ENCODE data around the gene NRARP.
A peak's percentile ranks its signal among the peaks of the same experiment; 100 is the strongest.
"Not testable (repeated sequence)": the region's sequence is repeated elsewhere in the genome, so short reads cannot be mapped to it uniquely, and the experiment has no call there.

DNA sequence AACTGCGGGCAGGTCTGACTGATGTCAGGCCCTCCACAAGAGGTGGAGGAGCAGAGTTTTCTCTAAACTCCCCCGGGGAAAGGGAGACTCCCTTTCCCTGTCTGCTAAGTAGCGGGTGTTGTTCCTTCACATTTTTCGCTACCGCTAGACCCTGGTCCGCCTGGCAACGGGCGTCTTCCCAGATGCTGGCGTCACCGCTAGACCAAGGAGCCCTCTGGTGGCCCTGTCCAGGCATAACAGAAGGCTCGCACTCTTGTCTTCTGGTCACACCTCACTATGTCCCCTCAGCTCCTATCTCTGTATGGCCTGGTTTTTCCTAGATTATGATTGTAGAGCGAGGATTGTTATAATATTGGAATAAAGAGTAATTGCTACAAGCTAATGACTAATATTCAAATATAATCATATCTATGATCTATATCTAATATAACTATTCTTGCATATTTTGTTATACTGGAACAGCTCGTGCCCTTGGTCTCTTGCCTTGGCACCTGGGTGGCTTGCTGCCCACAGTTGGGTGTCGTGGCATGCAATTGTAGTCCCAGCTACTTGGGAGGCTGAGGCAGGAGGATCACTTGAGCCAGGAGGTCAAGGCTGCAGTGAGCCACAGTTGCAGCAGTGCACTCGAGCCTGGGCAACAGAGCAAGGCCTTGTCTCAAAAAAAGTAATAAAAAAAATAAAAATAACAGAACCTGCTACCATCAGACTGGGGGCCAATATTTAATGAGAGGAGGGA, 39.7 kb downstream of the NRARP start:
- TF ChIP-seq, protein P1, sequence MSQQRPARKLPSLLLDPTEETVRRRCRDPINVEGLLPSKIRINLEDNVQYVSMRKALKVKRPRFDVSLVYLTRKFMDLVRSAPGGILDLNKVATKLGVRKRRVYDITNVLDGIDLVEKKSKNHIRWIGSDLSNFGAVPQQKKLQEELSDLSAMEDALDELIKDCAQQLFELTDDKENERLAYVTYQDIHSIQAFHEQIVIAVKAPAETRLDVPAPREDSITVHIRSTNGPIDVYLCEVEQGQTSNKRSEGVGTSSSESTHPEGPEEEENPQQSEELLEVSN (IDR thresholded peaks at IDR 0.05): not testable (repeated sequence)
- TF ChIP-seq, protein P2, sequence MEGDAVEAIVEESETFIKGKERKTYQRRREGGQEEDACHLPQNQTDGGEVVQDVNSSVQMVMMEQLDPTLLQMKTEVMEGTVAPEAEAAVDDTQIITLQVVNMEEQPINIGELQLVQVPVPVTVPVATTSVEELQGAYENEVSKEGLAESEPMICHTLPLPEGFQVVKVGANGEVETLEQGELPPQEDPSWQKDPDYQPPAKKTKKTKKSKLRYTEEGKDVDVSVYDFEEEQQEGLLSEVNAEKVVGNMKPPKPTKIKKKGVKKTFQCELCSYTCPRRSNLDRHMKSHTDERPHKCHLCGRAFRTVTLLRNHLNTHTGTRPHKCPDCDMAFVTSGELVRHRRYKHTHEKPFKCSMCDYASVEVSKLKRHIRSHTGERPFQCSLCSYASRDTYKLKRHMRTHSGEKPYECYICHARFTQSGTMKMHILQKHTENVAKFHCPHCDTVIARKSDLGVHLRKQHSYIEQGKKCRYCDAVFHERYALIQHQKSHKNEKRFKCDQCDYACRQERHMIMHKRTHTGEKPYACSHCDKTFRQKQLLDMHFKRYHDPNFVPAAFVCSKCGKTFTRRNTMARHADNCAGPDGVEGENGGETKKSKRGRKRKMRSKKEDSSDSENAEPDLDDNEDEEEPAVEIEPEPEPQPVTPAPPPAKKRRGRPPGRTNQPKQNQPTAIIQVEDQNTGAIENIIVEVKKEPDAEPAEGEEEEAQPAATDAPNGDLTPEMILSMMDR (IDR thresholded peaks at IDR 0.05; ENCODE audit: control extremely low read depth in 1 of 3, insufficient read depth in 1 of 3, low read depth in 1 of 3, low read length in 3 of 3): peak in 2 of 3 experiments; percentile 18 to 38; a peak in 2 of 4 replicates
- TF ChIP-seq EZH2 (IDR thresholded peaks at IDR 0.05; ENCODE audit: low read depth, low read length, severe bottlenecking): not testable (repeated sequence)
